IPS-15b (cell line): ENCODE results near the gene ZNF689.

ENCODE experiments used
- H3K27me3 ChIP-seq: one replicate; pipeline ENCODE4 v1.6.1; 2013; ENCODE audit warnings: low read length; ENCODE audit not compliant: control insufficient read depth, insufficient read depth
- H3K36me3 ChIP-seq: one replicate; pipeline ENCODE4 v1.6.1; 2013; ENCODE audit warnings: low read length; ENCODE audit not compliant: control insufficient read depth, insufficient read depth
- H3K4me1 ChIP-seq: one replicate; pipeline ENCODE4 v1.6.1; 2013; ENCODE audit warnings: mild to moderate bottlenecking, low read length; ENCODE audit not compliant: control insufficient read depth, insufficient read depth
- H3K4me3 ChIP-seq: one replicate; pipeline ENCODE4 v1.5.1; 2013; ENCODE audit warnings: low read depth, low read length
- H3K9ac ChIP-seq: one replicate; pipeline ENCODE4 v1.6.1; 2013; ENCODE audit warnings: low read depth, mild to moderate bottlenecking, low read length
- H3K9me3 ChIP-seq: one replicate; pipeline ENCODE4 v1.6.1; 2013; ENCODE audit warnings: mild to moderate bottlenecking, low read length; ENCODE audit not compliant: control insufficient read depth, insufficient read depth

ZNF689 gene

GRCh38 chr16:30628628-30629540, 18.7 kb upstream of the ZNF689 start:
- Histone ChIP-seq H3K9me3 (no peaks in the 10 kb centered on the region), H3K27me3 (no peaks in the 10 kb centered on the region), H3K36me3 (no peaks in the 10 kb centered on the region), H3K4me1 (no peaks in the 10 kb centered on the region), H3K9ac (no peak overlapping the region), H3K4me3 (no peak overlapping the region)

- Histone ChIP-seq H3K9me3 (no peaks in the 10 kb centered on the region), H3K9ac (no peak overlapping the region), H3K36me3 (no peaks in the 10 kb centered on the region), H3K27me3 (no peaks in the 10 kb centered on the region), H3K4me3 (no peak overlapping the region), H3K4me1 (no peaks in the 10 kb centered on the region)
Observed at GRCh38 chr16:30626236-30626635, 16.0 kb upstream of the ZNF689 start.

GRCh38 chr16:30623536-30624283, 13.5 kb upstream of the ZNF689 start:
- H3K27me3 ChIP-seq, result peaks cover 2% of the 10 kb centered on the region
- H3K9me3 ChIP-seq, result no peaks in the 10 kb centered on the region
- no peak overlapping the region for H3K9ac ChIP-seq
- no peaks in the 10 kb centered on the region for H3K4me1 ChIP-seq
- H3K36me3 ChIP-seq, result no peaks in the 10 kb centered on the region
- no peak overlapping the region for H3K4me3 ChIP-seq

- H3K4me3 ChIP-seq, result no peak overlapping the region
- no peak overlapping the region for H3K9ac ChIP-seq
- H3K27me3 ChIP-seq, result peaks cover 2% of the 10 kb centered on the region
- H3K36me3 ChIP-seq, result no peaks in the 10 kb centered on the region
- H3K4me1 ChIP-seq, result no peaks in the 10 kb centered on the region
- H3K9me3 ChIP-seq, result no peaks in the 10 kb centered on the region
Observed at GRCh38 chr16:30622455-30623032, 12.4 kb upstream of the ZNF689 start.

- no peak overlapping the region for H3K4me3 ChIP-seq
Observed at GRCh38 chr16:30621765-30622164, 11.6 kb upstream of the ZNF689 start.

GRCh38 chr16:30620169-30620568, 10.0 kb upstream of the ZNF689 start:
- Histone ChIP-seq H3K4me1 (no peaks in the 10 kb centered on the region), H3K27me3 (peaks cover 2% of the 10 kb centered on the region)

More at GRCh38 chr16:30621765-30622164, 11.6 kb upstream of the ZNF689 start:
- H3K27me3 ChIP-seq, result peaks cover 2% of the 10 kb centered on the region
- H3K9ac ChIP-seq, result no peak overlapping the region
- no peaks in the 10 kb centered on the region for H3K36me3 ChIP-seq
- H3K9me3 ChIP-seq, result no peaks in the 10 kb centered on the region
- no peaks in the 10 kb centered on the region for H3K4me1 ChIP-seq

DNA sequence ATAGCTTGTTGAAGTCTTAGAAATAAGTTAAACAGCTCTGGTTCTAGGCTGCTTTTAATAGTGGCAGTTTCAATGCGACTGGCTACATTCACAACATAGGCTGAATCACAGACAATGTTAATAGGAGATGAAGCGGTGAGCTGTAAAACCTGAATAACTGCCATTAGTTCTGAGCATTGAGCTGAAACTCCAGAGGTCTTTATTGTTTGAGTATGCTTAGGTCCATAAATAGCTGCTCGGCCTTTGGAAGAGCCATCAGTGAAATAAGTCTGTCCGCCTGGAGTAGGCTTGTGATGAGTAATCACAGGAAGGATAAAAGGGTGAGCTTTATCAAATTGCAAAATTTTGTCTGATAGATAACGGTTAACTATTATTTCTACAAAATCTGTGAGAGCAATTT, 9.4 kb upstream of the ZNF689 start:
- H3K9me3 ChIP-seq, result no peaks in the 10 kb centered on the region
- no peak overlapping the region for H3K9ac ChIP-seq
- H3K4me3 ChIP-seq, result no peak overlapping the region
- H3K36me3 ChIP-seq, result no peaks in the 10 kb centered on the region
- H3K4me1 ChIP-seq, result no peaks in the 10 kb centered on the region
- peaks cover 2% of the 10 kb centered on the region for H3K27me3 ChIP-seq

More at GRCh38 chr16:30620169-30620568, 10.0 kb upstream of the ZNF689 start:
- Histone ChIP-seq H3K9me3 (no peaks in the 10 kb centered on the region), H3K4me3 (no peak overlapping the region), H3K36me3 (no peaks in the 10 kb centered on the region), H3K9ac (no peak overlapping the region)

- Histone ChIP-seq H3K27me3 (peaks cover 2% of the 10 kb centered on the region), H3K36me3 (no peaks in the 10 kb centered on the region), H3K4me3 (no peak overlapping the region), H3K4me1 (no peaks in the 10 kb centered on the region), H3K9ac (no peak overlapping the region), H3K9me3 (no peaks in the 10 kb centered on the region)
Observed at GRCh38 chr16:30619202-30619601, 9.0 kb upstream of the ZNF689 start.

- H3K4me1 ChIP-seq, result no peaks in the 10 kb centered on the region
- no peaks in the 10 kb centered on the region for H3K9me3 ChIP-seq
- H3K4me3 ChIP-seq, result no peak overlapping the region
- H3K27me3 ChIP-seq, result peaks cover 2% of the 10 kb centered on the region
- H3K36me3 ChIP-seq, result no peaks in the 10 kb centered on the region
- H3K9ac ChIP-seq, result no peak overlapping the region
Observed at GRCh38 chr16:30615358-30616091, 5.3 kb upstream of the ZNF689 start.

- peak overlapping the region; percentile 98 for H3K9ac ChIP-seq
- H3K9me3 ChIP-seq, result no peaks in the 10 kb centered on the region
- H3K4me1 ChIP-seq, result no peaks in the 10 kb centered on the region
- peak overlapping the region; percentile 91 for H3K4me3 ChIP-seq
- no peaks in the 10 kb centered on the region for H3K27me3 ChIP-seq
- peaks cover 15% of the 10 kb centered on the region for H3K36me3 ChIP-seq
Observed at GRCh38 chr16:30609002-30609925, 925 bp downstream of the ZNF689 start.
